ENCODE measurements around the gene CELF5.
"Not testable (repeated sequence)": the region's sequence is repeated elsewhere in the genome, so short reads cannot be mapped to it uniquely, and the experiment has no call there.

Gene CELF5

GRCh38 chr19:3322199-3322978 is 97.9 kb downstream of the CELF5 start:
- no peak for DNase-seq (ENCODE audit: low spot score)

GRCh38 chr19:3323026-3323425 is 98.6 kb downstream of the CELF5 start:
- no peak for DNase-seq (ENCODE audit: low spot score)

DNA sequence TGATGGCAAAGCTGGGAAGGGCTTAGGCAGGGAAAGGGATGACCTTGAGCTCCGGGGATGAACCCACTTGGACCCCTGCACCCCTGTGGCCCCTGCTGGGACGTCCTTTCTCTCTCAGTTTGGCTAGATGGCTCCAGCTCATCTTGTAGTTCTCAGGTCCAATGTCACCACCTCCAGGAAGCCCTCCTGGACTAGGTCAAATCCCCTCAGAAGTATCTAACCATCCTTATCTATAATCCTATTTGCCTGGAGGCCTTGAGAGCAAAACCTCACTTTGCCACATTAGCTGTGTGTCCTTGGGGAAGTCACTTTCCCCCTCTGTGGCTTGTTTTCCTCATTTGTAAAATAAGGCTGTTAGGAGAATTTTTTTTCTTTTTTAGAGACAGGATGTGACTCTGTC is 99.2 kb downstream of the CELF5 start:
- DNase-seq (ENCODE audit: low spot score): no peak

GRCh38 chr19:3324405-3324856 is 100.0 kb downstream of the CELF5 start:
- peak; percentile 30 for DNase-seq (ENCODE audit: low spot score)

GRCh38 chr19:3325451-3325850 is 101.0 kb downstream of the CELF5 start:
- no peak for DNase-seq (ENCODE audit: low spot score)

DNA sequence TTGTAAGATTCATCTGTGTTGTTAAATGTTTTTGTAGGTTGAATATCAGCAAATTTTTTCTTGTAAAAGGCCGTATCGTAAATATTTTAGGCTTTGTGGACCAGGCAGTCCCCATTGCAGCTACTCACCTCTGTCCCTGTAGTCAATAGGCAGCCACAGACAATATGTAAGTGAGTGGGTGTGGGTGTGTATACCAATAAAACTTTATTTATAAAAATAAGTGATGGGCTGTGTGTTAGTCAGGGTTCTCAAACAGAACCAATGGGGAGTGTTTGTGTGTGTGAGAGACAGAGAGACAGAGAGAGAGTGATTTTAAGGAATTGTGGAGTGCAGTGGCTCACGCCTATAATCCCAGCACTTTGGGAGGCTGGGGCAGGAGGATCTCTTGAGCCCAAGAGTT is 104.3 kb downstream of the CELF5 start:
- no peak for DNase-seq (ENCODE audit: low spot score)

DNA sequence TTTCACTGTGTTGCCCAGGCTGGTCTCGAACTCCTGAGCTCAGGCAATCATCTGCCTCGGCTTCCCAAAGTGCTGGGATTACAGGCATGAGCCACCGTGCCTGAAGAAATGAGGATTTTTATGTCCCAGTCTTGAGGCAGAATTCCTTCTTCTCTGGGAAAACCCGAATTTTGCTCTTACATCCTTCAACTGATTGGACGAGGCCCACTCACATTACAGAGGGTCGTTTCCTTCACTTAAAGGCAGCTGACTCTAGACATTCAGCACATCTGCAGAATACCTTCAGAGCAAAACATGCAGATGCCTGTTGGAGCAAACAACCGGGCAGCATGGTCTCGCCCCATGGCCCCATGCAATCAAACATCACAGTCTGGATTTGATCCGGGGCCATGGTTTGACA is 105.6 kb downstream of the CELF5 start:
- no peak for DNase-seq (ENCODE audit: low spot score)

DNA sequence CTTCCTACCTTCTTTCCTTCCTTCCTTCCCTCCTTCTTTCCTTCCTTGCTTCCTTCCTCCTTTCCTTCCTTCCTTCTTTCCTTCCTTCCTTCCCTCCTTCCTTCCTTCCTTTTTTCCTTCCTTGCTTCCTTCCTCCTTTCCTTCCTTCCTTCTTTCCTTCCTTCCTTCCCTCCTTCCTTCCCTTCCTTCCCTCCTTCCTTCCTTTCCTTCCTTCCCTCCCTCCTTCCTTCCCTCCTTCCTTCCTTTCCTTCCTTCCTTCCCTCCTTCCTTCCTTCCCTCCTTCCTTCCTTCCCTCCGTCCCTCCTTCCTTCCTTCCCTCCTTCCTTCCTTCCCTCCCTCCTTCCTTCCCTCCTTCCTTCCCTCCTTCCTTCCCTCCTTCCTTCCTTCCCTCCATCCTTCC is 107.8 kb downstream of the CELF5 start:
- not testable (repeated sequence) for DNase-seq (ENCODE audit: low spot score)

GRCh38 chr19:3333020-3333583 is 108.6 kb downstream of the CELF5 start:
- DNase-seq (ENCODE audit: low spot score): no peak

DNA sequence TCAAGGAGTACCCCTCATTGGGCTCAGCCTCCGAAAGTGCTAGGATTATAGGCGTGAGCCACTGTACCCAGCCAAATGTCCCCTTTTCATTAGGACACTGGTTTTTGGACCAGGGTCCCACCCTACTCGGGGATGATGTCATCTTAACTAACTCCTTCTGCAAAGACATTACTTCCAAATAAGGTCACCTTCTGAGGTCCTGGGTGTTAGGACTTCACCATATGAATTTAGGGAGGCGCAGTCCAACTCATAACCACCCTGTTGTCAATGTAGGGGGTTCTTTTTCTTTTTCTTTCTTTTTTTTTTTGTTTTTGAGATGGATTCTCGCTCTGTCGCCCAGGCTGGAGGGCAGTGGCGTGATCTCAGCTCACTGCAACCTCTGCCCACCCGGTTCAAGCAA is 109.2 kb downstream of the CELF5 start:
- DNase-seq (ENCODE audit: low spot score): no peak

DNA sequence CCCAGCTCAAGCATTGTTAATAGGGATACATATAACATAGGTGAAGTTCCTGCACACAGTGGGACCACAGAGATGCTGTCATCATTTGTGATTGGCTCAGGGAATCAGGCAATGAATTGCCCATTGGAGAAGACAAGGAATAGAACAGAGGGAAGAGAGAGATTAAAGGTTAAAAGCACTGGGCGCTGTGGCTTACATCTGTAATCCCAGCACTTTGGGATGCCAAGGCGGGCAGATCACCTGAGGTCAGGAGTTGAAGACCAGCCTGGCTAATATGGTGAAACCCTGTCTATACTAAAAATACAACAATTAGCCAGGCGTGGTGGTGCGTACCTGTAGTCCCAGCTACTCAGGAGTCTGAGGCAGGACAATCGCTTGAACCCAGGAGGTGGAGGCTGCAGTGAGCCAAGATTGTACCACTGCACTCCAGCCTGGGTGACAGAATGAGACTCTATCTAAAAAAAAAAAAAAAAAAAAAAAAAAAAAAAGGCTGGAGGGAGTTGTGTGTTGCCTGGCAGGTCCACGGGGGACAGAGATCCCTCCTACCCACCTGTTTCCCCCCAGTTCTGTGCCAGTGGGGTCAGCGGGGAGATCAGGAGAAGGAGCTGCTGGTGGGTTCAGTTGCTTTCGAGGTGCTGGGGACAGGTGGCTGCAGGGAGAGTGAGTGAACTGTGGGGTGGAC is 110.4 kb downstream of the CELF5 start:
- not testable (repeated sequence) for DNase-seq (ENCODE audit: low spot score)

- DNase-seq (ENCODE audit: low spot score): no peak
These were observed 111.2 kb downstream of the CELF5 start for GRCh38 chr19:3335431-3336350.

GRCh38 chr19:3336351-3336679 is 111.9 kb downstream of the CELF5 start:
- no peak for DNase-seq (ENCODE audit: low spot score)

GRCh38 chr19:3336680-3337523 is 112.4 kb downstream of the CELF5 start:
- DNase-seq (ENCODE audit: low spot score): peak; percentile 85

DNA sequence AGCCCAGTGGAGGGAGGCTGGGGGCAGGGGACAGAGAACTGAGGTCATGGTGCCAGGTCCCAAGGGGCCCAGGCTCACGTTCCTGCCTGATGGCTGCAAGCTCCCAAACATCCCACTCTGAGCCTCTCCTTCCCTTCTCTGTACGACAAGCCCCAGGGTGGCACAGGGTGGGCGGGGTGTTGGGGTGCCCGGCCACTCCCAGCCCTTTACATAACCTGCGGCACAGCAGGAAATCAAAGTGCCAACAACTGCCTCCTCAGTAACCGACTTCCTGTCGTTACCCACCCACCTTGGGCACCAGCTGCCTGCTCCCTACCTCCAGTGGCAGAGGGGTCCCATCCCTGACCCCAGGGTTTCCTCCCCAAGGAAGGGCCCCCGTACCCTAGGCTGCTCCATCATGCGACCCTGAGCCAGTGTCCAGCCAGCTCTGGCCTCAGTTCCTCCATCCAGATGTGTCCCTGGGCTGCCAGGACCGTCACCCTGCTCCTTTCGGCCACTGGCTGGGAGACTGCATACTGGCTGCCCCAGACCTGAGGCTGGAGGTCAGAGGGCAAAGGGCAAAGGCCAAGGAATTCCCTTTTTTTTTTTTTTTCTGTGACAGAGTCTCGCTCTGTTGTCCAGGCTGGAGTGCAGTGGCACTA is 114.2 kb downstream of the CELF5 start:
- DNase-seq (ENCODE audit: low spot score): no peak

DNA sequence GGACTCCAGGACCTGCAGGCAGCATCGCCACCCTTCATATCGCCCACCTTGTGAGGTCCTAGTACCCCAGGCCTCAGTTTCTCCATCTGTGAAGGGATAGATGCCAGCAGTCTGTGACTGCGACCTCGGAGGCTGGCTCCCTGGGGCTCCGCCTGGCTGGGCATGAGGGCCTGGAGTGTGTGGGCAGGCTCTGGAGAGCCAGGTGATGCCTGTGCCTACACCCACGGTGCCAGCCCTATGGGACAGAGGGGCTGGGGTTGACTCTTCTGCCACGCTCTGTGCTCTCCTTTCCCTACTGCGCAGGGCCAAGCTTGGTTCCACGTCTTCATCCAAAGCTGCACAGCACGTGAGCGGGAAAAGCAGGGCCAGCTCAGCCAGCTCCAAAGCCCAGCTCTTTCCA is 115.9 kb downstream of the CELF5 start:
- DNase-seq (ENCODE audit: low spot score): no peak

DNA sequence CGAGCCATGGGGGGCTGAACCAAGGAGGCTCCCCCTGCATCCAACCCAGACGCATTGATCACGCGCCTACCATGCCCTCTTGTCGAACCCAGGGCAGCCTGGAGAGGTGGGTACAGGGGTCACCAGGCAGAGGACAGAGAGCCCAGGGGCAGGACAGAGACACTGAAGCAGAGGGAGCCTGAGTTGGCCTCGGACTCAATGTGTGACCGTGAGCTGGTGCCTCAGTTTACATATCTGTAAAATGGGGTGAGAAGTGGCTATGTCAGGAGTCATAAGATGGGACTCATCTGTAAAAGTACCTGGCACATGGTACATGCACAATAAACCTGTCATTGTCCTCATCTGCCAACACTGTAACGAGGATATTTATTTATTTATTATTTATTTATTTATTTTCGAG is 117.8 kb downstream of the CELF5 start:
- no peak for DNase-seq (ENCODE audit: low spot score)

DNA sequence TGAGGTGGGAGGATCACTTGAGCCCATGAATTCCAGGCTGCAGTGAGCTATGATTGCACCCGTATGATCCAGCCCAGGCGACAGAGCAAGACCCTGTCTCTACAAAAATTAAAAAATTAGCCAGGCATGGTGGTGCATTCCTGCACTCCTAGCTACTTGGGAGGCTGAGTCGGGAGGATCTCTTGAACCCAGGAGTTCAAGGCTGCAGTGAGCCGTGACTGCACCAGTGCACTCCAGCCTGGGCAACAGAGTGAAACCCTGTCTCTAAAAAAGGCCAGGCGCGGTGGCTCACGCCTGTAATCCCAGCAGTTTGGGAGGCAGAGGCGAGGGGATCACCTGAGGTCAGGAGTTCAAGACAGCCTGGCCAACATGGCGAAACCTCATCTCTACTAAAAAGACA is 118.5 kb downstream of the CELF5 start:
- not testable (repeated sequence) for DNase-seq (ENCODE audit: low spot score)

GRCh38 chr19:3343619-3344502 is 119.4 kb downstream of the CELF5 start:
- DNase-seq (ENCODE audit: low spot score): peak; percentile 93
